Activated CD8-positive, alpha-beta memory T cell treated with anti-CD3 and anti-CD28 coated beads for 1 hour (primary cell): ENCODE results near the gene EPHB2.

Experiments
- DNase-seq, 2 donors: peaks; one replicate each; pipeline ENCODE4 v3.0.0-alpha.2; 2020; ENCODE audit warnings: low read depth in 1 of 2; ENCODE audit errors: extremely low read depth in 1 of 2

Gene EPHB2

DNA sequence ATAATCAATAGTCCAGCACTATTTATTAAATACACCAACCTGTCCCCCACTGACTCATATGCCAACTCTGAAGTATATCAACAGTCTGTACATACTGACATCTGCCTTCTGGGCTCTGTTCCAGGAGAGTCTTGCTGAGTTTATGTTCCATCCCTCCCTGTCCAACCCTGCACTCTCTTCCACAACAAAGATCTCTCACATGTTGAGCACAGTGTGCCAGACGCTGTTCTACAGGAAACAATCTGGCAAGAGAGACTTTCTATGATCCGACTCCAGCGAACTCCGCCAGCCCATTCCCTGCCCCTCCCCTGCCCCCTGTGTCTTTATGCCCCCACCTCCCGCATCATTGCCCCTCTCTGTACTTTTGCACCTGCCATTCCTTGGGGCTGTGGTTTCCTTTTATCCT is 258.7 kb downstream of the EPHB2 start:
- DNase-seq = no peak

DNA sequence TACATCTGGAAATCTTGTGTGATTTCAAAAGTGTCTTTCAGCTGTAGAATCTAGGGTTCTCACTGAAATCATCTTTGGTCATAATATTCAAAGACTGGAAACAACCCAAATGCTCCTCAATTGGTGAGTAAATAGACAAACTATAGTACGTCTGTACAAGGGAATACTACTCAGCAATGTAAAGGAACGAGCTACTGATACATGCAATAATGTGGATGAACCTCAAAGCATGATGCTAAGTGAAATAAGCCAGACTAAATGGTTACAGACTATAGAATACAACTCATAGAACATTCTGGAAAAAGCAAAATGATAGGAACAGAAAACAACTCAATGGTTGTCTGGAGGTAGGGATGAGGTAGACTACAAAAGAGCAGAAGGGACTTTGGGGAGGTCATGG is 259.5 kb downstream of the EPHB2 start:
- DNase-seq = no peak
